Stomach smooth muscle (tissue), 2 donors: ENCODE results near the gene CNPY1.

Experiments
- H3K27ac ChIP-seq: one replicate; pipeline ENCODE4 v1.7.0; 2013; ENCODE audit warnings: mild to moderate bottlenecking, low read length, inconsistent platforms
- H3K27me3 ChIP-seq, 2 donors: one replicate each; pipeline ENCODE4 v1.7.0; 2013; ENCODE audit warnings: low read length in 2 of 2; ENCODE audit not compliant: insufficient read depth in 2 of 2, control insufficient read depth in 1 of 2
- H3K36me3 ChIP-seq, 2 donors: one replicate each; pipeline ENCODE4 v1.7.0; 2013; ENCODE audit warnings: low read length in 2 of 2; ENCODE audit not compliant: control insufficient read depth in 2 of 2, insufficient read depth in 2 of 2
- H3K4me1 ChIP-seq: one replicate; pipeline ENCODE4 v1.7.0; 2013; ENCODE audit warnings: low read length; ENCODE audit not compliant: control insufficient read depth, insufficient read depth
- H3K4me3 ChIP-seq, 2 donors: one replicate each; pipeline ENCODE4 v1.7.0; 2013; ENCODE audit warnings: low read length in 2 of 2
- H3K9ac ChIP-seq, 2 donors: one replicate each; pipeline ENCODE4 v1.7.0; 2013; ENCODE audit warnings: low read length in 2 of 2, mild to moderate bottlenecking in 1 of 2
- H3K9me3 ChIP-seq, 2 donors: one replicate each; pipeline ENCODE4 v1.7.0; 2013; ENCODE audit warnings: low read length in 2 of 2; ENCODE audit not compliant: control insufficient read depth in 2 of 2
- donor health status: healthy.
- donor health status: Pancreatic carcinoma.

Gene CNPY1

GRCh38 chr7:155577509-155577905 is 31.1 kb upstream of the CNPY1 start:
- Histone ChIP-seq H3K4me1 (no peaks in the 10 kb centered on the region), H3K27ac (no peak overlapping the region), H3K4me3 (no peak overlapping the region), H3K36me3 (no peaks in the 10 kb centered on the region), H3K9ac (no peak overlapping the region), H3K9me3 (no peaks in the 10 kb centered on the region), H3K27me3 (peaks cover 2 to 14% of the 10 kb centered on the region in 2 donors)

GRCh38 chr7:155576900-155577508 is 30.6 kb upstream of the CNPY1 start:
- Histone ChIP-seq H3K27me3 (peaks cover 2 to 15% of the 10 kb centered on the region in 2 donors), H3K36me3 (no peaks in the 10 kb centered on the region), H3K4me1 (no peaks in the 10 kb centered on the region), H3K9ac (no peak overlapping the region), H3K27ac (no peak overlapping the region), H3K9me3 (no peaks in the 10 kb centered on the region), H3K4me3 (no peak overlapping the region)

GRCh38 chr7:155576416-155576815 is 30.1 kb upstream of the CNPY1 start:
- H3K36me3 ChIP-seq = no peaks in the 10 kb centered on the region
- no peaks in the 10 kb centered on the region for H3K4me1 ChIP-seq
- peaks cover 2 to 18% of the 10 kb centered on the region in 2 donors for H3K27me3 ChIP-seq
- H3K9me3 ChIP-seq = no peaks in the 10 kb centered on the region
- no peak overlapping the region for H3K4me3 ChIP-seq
- no peak overlapping the region for H3K9ac ChIP-seq
- H3K27ac ChIP-seq = no peak overlapping the region

- no peaks in the 10 kb centered on the region for H3K36me3 ChIP-seq
- no peaks in the 10 kb centered on the region for H3K4me1 ChIP-seq
- no peak overlapping the region for H3K4me3 ChIP-seq
- H3K9ac ChIP-seq = no peak overlapping the region
- peaks cover 0 to 10% of the 10 kb centered on the region in 2 donors for H3K27me3 ChIP-seq
- no peaks in the 10 kb centered on the region for H3K9me3 ChIP-seq
- no peak overlapping the region for H3K27ac ChIP-seq
Measured at GRCh38 chr7:155574556-155575290, 28.4 kb upstream of the CNPY1 start.

GRCh38 chr7:155571581-155572345 is 25.4 kb upstream of the CNPY1 start:
- H3K9ac ChIP-seq = no peak overlapping the region
- no peak overlapping the region for H3K27ac ChIP-seq
- no peaks in the 10 kb centered on the region for H3K4me1 ChIP-seq
- no peaks in the 10 kb centered on the region for H3K9me3 ChIP-seq
- H3K4me3 ChIP-seq = no peak overlapping the region
- no peaks in the 10 kb centered on the region for H3K36me3 ChIP-seq
- H3K27me3 ChIP-seq = peaks cover 0 to 8% of the 10 kb centered on the region in 2 donors

GRCh38 chr7:155570991-155571390 is 24.6 kb upstream of the CNPY1 start:
- no peak overlapping the region for H3K9ac ChIP-seq
- no peaks in the 10 kb centered on the region for H3K9me3 ChIP-seq
- H3K27ac ChIP-seq = no peak overlapping the region
- no peaks in the 10 kb centered on the region for H3K4me1 ChIP-seq
- peaks cover 0 to 8% of the 10 kb centered on the region in 2 donors for H3K27me3 ChIP-seq
- H3K4me3 ChIP-seq = no peak overlapping the region
- no peaks in the 10 kb centered on the region for H3K36me3 ChIP-seq

GRCh38 chr7:155570171-155570958 is 24.0 kb upstream of the CNPY1 start:
- Histone ChIP-seq H3K4me1 (no peaks in the 10 kb centered on the region), H3K4me3 (no peak overlapping the region), H3K9me3 (no peaks in the 10 kb centered on the region), H3K27me3 (peaks cover 0 to 8% of the 10 kb centered on the region in 2 donors), H3K36me3 (no peaks in the 10 kb centered on the region), H3K9ac (no peak overlapping the region), H3K27ac (no peak overlapping the region)

- Histone ChIP-seq H3K4me1 (no peaks in the 10 kb centered on the region), H3K9ac (no peak overlapping the region), H3K9me3 (no peaks in the 10 kb centered on the region), H3K27me3 (peaks cover 0 to 9% of the 10 kb centered on the region in 2 donors), H3K4me3 (no peak overlapping the region), H3K27ac (no peak overlapping the region), H3K36me3 (no peaks in the 10 kb centered on the region)
Measured at GRCh38 chr7:155569681-155570080, 23.3 kb upstream of the CNPY1 start.

- Histone ChIP-seq H3K4me3 (no peak overlapping the region), H3K9ac (no peak overlapping the region), H3K9me3 (no peaks in the 10 kb centered on the region), H3K4me1 (no peaks in the 10 kb centered on the region), H3K27me3 (peaks cover 0 to 9% of the 10 kb centered on the region in 2 donors), H3K36me3 (no peaks in the 10 kb centered on the region), H3K27ac (no peak overlapping the region)
Measured at GRCh38 chr7:155568842-155569494, 22.6 kb upstream of the CNPY1 start.

GRCh38 chr7:155568333-155568660 is 21.9 kb upstream of the CNPY1 start:
- Histone ChIP-seq H3K4me1 (no peaks in the 10 kb centered on the region), H3K9ac (no peak overlapping the region), H3K27ac (no peak overlapping the region), H3K36me3 (no peaks in the 10 kb centered on the region), H3K4me3 (no peak overlapping the region), H3K9me3 (no peaks in the 10 kb centered on the region), H3K27me3 (peaks cover 0 to 9% of the 10 kb centered on the region in 2 donors)
